ENCODE data around the gene CHMP1A. TPM values are rescaled to one million over a fixed set of nuclear protein-coding genes. Genes with fewer than 3 reads are reported as not detected.

Gene CHMP1A
- total RNA-seq, 1 experiment from 2014 or later: 108 TPM

- ChIA-PET CTCF (interaction anchor here (0.7 kb wide), 1 partner anchor 80 kb away, joined by 8 read pairs; no protein-coding TSS in a partner anchor), POLR2A (ENCODE audit: unreplicated experiment) (no interaction called here)
- peaks cover 9% of the 10 kb centered on the region for H3K4me1 ChIP-seq (ENCODE audit: insufficient read depth, low read length)
- no peaks in the 10 kb centered on the region for H3K9me2 ChIP-seq (replicated peaks; ENCODE audit: low read length)
- no peaks in the 10 kb centered on the region for H3K27me3 ChIP-seq (ENCODE audit: low read length)
- no peaks in the 10 kb centered on the region for H3F3A ChIP-seq (ENCODE audit: low read length, unreplicated experiment)
- ATAC-seq (peak; percentile 63), DNase-seq (peak; percentile 91)
- H2AFZ ChIP-seq (ENCODE audit: low read length): peak within 1 kb of the TSS; percentile 73
- H3K4me2 ChIP-seq (ENCODE audit: low read length): peak within 1 kb of the TSS; percentile 90
- no peaks in the 10 kb centered on the region for H3K9me3 ChIP-seq (ENCODE audit: low read length)
- peak within 1 kb of the TSS; percentile 73 for H3K4me3 ChIP-seq (ENCODE audit: low read length)
- no peaks in the 10 kb centered on the region for H4K20me1 ChIP-seq (ENCODE audit: low read length)
- H3K36me3 ChIP-seq (ENCODE audit: low read depth, low read length): no peaks in the 10 kb centered on the region
- BruUV-seq (replicated peaks): no TSS peak
- H3K9ac ChIP-seq (ENCODE audit: low read length): peak within 1 kb of the TSS; percentile 39
- TF ChIP-seq EZH2phosphoT487 (IDR thresholded peaks at IDR 0.05; ENCODE audit: borderline replicate concordance, low read length) (no peak), EZH2 (IDR thresholded peaks at IDR 0.05; ENCODE audit: low read length, unreplicated experiment) (no peak), CTCF (conservative IDR thresholded peaks at IDR 0.05; ENCODE audit: low read depth, low read length) (no peak)
- no peaks in the 10 kb centered on the region for H3K79me2 ChIP-seq (ENCODE audit: low read length)
- H3K27ac ChIP-seq (ENCODE audit: low read length): peak within 1 kb of the TSS; percentile 17; the same call in 1 of the 2 replicates
- intact Hi-C loops (cut with micrococcal nuclease): loop anchor here (5.0 to 10.0 kb wide), 2 partner anchors 113 to 171 kb away; partner anchors contain the start of genes FANCA and TCF25
These were observed 44.2 kb upstream of the CHMP1A start, which contains the start of gene SPATA2L for GRCh38 chr16:89701425-89702406. Gene SPATA2L, minus strand, starts transcription at chr16:89701705. Its CDS starts 473 bp downstream, at chr16:89701232.

- DNase-seq: peak; percentile 57
- Histone ChIP-seq H3K4me3 (ENCODE audit: low read length) (peak overlapping the region; percentile 73), H3K79me2 (ENCODE audit: low read length) (no peaks in the 10 kb centered on the region), H3K9me2 (replicated peaks; ENCODE audit: low read length) (no peaks in the 10 kb centered on the region), H3K9ac (ENCODE audit: low read length) (peak overlapping the region; percentile 39), H3K4me2 (ENCODE audit: low read length) (peak overlapping the region; percentile 90), H3K27me3 (ENCODE audit: low read length) (no peaks in the 10 kb centered on the region), H3F3A (ENCODE audit: low read length, unreplicated experiment) (no peaks in the 10 kb centered on the region), H3K36me3 (ENCODE audit: low read depth, low read length) (no peaks in the 10 kb centered on the region), H3K4me1 (ENCODE audit: insufficient read depth, low read length) (peaks cover 9% of the 10 kb centered on the region), H2AFZ (ENCODE audit: low read length) (peak overlapping the region; percentile 64; the same call in 1 of the 2 replicates), H3K9me3 (ENCODE audit: low read length) (no peaks in the 10 kb centered on the region), H4K20me1 (ENCODE audit: low read length) (no peaks in the 10 kb centered on the region), H3K27ac (ENCODE audit: low read length) (peak overlapping the region; percentile 17; the same call in 1 of the 2 replicates)
- intact Hi-C loops (cut with micrococcal nuclease): loop anchor here (5.0 to 10.0 kb wide), 2 partner anchors 114 to 171 kb away; partner anchors contain the start of genes FANCA and TCF25
- CTCF ChIA-PET: interaction anchor here (0.6 to 0.7 kb wide), 2 partner anchors 32 to 79 kb away, joined by 3 to 8 read pairs; no protein-coding TSS in a partner anchor
- POLR2A ChIA-PET (ENCODE audit: unreplicated experiment): no interaction called here
- BruUV-seq (replicated peaks): no TSS peak
- peak; percentile 20 for ATAC-seq
- TF ChIP-seq CTCF (conservative IDR thresholded peaks at IDR 0.05; ENCODE audit: low read depth, low read length) (no peak), EZH2phosphoT487 (IDR thresholded peaks at IDR 0.05; ENCODE audit: borderline replicate concordance, low read length) (no peak), EZH2 (IDR thresholded peaks at IDR 0.05; ENCODE audit: low read length, unreplicated experiment) (no peak)
These were observed 43.3 kb upstream of the CHMP1A start for GRCh38 chr16:89700649-89701424.

All from PC-3 (cell line).